ENCODE results near the gene MID2. TPM values are rescaled to one million over a fixed set of nuclear protein-coding genes. Genes with fewer than 3 reads are reported as not detected.

MID2 gene
- total RNA-seq = 1 to 10 TPM; 5.0 to 5.2 TPM

GRCh38 chrX:107825698-107826237, at the start of gene MID2:
Gene MID2, plus strand, starts transcription at chrX:107825866. Its CDS starts 561 bp downstream, at chrX:107826427.

DNA sequence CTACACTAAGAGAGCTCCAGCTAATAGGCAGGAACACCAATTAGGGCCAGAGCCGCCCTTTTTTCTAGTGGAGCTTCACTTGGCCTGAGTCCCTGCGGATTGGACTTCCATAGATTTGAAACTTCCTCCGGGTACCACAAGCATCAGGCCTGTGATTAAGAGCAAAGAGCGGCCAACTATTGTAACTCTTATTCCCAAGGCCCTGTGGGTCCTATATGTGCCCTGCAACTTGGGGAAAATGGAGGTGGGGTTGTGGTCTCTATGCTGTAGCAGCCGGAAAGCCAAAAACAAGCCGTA, 48.2 kb upstream of the MID2 start, which contains the start of gene NCBP2L:
Gene NCBP2L (plus strand): TSS at position 198 of the 297 bp plus-strand sequence. CDS start 16,488 bp downstream, outside the sequence.

Other genes with a start within 250 kb of the MID2 start
- gene PRPS1, start 197.4 kb upstream of the MID2 start, total RNA-seq = 10 to 100 TPM; 56.1 to 58.5 TPM
- gene TSC22D3, start 50.1 kb upstream of the MID2 start, total RNA-seq = 10 to 100 TPM; 57.3 to 59.2 TPM
- not detected for gene NCBP2L, start 48.1 kb upstream of the MID2 start, total RNA-seq
- not detected for gene TEX13B, start 156.5 kb downstream of the MID2 start, total RNA-seq
- gene VSIG1, start 219.2 kb downstream of the MID2 start, total RNA-seq = 10 to 100 TPM; 13.5 to 16.2 TPM